Stimulated activated CD4-positive, alpha-beta T cell treated with anti-CD3 and anti-CD28 coated beads, Interleukin-15, amount 100 ng/mL, for 48 hours (primary cell): ENCODE data around the gene IPO5.

Experiments used
- DNase-seq, 2 donors: peaks; one replicate each; pipeline ENCODE4 v3.0.0-alpha.2; 2020; ENCODE audit warnings: low read depth in 2 of 2

IPO5 gene

DNA sequence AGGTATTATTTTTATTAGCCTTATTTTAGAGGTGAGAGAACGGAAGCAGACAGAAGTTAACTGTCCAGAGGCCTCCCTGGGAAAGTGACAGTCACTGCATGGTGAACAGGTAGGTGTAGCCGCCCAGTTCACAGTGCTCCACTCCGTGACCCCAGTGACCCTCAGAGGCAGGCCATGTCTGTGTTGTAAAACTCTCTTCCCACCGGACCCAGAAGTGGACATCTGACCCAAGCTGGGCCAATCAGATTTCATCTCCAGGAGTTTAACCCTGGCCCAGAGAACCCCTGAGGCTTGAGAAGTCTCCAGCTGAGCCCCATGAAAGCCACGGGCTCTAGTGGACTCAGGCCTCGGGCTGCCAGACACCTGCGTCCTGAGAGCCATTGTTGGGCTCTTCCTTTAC is 105.8 kb downstream of the IPO5 start:
- no peak for DNase-seq

DNA sequence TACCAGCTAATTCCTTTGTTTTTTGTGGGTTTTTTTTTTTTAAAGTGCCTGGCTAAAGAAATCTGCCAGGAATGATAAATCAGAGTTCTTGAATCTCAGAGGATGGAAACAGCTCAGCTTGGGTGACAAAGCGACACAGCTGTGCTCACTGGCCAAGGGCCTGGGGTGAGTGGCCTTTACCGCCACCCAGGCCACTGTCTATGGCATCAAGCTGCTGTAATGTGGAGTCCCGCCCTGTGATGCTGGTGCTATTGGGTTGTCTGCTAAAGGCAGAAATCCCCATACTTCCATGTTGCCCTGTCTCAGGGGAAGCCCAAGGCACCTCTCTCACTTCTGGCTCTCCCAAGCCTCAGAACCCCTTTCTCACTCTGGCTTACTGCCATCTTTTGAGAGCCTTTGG is 106.8 kb downstream of the IPO5 start:
- no peak for DNase-seq

DNA sequence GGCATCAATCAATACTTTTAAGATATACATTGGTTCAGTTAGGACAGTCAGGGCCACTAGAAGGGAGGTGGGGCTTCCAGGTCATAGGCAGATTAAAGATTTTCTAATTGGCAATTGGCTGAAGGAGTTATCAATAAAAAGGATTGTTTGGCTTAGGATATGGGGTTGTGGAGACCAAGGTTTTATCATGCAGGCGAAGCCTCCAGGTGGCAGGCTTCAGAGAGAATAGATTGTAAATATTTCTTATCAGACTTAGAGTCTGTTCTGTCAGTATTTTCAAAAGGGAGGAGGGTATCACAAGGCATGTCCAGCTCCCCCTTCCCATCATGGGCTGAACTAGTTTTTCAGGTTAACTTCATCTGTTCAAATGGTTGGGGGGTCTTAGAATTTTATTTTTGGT is 112.0 kb downstream of the IPO5 start:
- no peak for DNase-seq

DNA sequence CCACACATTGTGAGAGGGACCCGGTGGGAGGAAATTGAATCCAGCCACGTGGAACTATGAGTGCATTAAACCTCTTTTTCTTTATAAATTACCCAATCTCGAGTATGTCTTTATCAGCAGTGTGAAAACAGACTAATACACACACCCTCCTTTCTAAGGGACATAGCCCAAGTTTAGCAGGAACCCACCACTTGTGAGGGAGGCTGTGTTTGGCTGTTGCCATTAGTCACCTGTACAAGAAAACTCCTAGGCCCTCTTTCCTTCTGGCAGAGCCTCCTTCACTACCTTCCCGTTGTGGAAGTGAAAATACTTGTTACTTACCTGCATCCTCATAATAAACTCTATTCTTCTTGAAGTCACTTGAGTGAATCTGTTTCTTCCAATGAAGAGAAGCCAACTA is 113.2 kb downstream of the IPO5 start:
- DNase-seq: no peak

DNA sequence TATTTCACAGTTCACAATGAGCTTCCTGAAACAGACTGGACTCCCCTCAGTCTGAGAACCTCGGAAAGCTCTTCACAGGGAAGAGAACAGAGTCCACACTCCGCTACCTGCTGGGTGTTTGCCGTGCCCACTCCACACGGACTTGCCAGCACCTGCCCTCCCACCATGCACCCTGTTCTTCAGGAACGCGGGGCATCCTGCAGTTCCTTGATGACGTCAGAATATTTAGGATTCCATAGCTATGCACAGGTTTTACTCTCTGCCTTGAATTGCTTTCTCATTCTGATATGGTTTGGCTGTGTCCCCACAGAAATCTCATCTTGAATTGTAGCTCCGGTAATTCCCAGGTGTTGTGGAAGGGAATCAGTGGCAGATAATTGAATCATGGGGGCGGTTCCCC is 115.0 kb downstream of the IPO5 start:
- no peak for DNase-seq

GRCh38 chr13:98069985-98070384 is 116.5 kb downstream of the IPO5 start:
- DNase-seq: no peak

- DNase-seq: no peak
Observed at GRCh38 chr13:98071316-98071715, 117.8 kb downstream of the IPO5 start.

- DNase-seq: no peak
Observed at GRCh38 chr13:98072476-98072875, 119.0 kb downstream of the IPO5 start.
